PC-9 (cell line): ENCODE data around the gene SART3.

Experiments
- CTCF ChIP-seq: fragments of 200-600 bp; sonication (generic); conservative IDR thresholded peaks from 2 replicates; pipeline ENCODE4 v1.6.1; 2017; ENCODE audit warnings: mixed run types, antibody characterized with exemption, mild to moderate bottlenecking, moderate library complexity
- EZH2 ChIP-seq: fragments of 200-600 bp; sonication (generic); IDR thresholded peaks from 2 replicates; pipeline ENCODE4 v1.8.0; 2017; ENCODE audit warnings: antibody characterized with exemption, low read depth

GRCh38 chr12:108553799-108554198, 7.2 kb downstream of the SART3 start:
- no peak for TF ChIP-seq CTCF
- TF ChIP-seq EZH2, result no peak
